ENCODE measurements around the gene SLC22A23. TPM values are rescaled to one million over a fixed set of nuclear protein-coding genes. Genes with fewer than 3 reads are reported as not detected.

SLC22A23 gene
- total and polyA plus RNA-seq, 8 donors, result 4.9 to 27.9 (median 14.2) TPM

- ATAC-seq (peak; percentile 53 to 64 (median 62)), DNase-seq (peak; percentile 54 to 73 (median 56)), FAIRE-seq (no peak)
- H3K27ac ChIP-seq, result peak overlapping the region in 1 of 4 donors; percentile 46
- no peaks in the 10 kb centered on the region for H3K9me3 ChIP-seq
- intact Hi-C loops (cut with DNase I), result loop anchor here in 1 of 3 donors (5.0 kb wide), 1 partner anchor 274 kb away; no protein-coding TSS in a partner anchor
- peaks cover 0 to 6% (median 6%) of the 10 kb centered on the region in 3 donors for H3K4me1 ChIP-seq
- TF ChIP-seq CTCF (IDR thresholded peaks at IDR 0.05), result no peak
- H3K27me3 ChIP-seq, result no peaks in the 10 kb centered on the region
- H3K36me3 ChIP-seq, result no peaks in the 10 kb centered on the region
- 23 to 25% methylated on average over 28 to 29 of the region's 29 CpGs for WGBS, 2 donors
- peak overlapping the region; percentile 42 to 80 (median 62) for H3K4me3 ChIP-seq
Measured at GRCh38 chr6:3457710-3458602, 1.1 kb upstream of the SLC22A23 start.

GRCh38 chr6:3456395-3456897, 404 bp downstream of the SLC22A23 start:
- peak overlapping the region; percentile 51 to 80 (median 64) for H3K4me3 ChIP-seq
- H3K36me3 ChIP-seq, result no peaks in the 10 kb centered on the region
- H3K9me3 ChIP-seq, result no peaks in the 10 kb centered on the region
- H3K27me3 ChIP-seq, result no peaks in the 10 kb centered on the region
- FAIRE-seq, result no peak
- intact Hi-C loops (cut with DNase I), result loop anchor here in 1 of 3 donors (5.0 kb wide), 1 partner anchor 276 kb away; no protein-coding TSS in a partner anchor
- whole genome bisulfite sequencing, 2 donors, result 0% methylated on average over 34 to 89 of the region's 89 CpGs
- no peak for TF ChIP-seq CTCF (IDR thresholded peaks at IDR 0.05)
- peak in 2 of 4 donors; percentile 0 to 2 for ATAC-seq
- peaks cover 0 to 6% (median 6%) of the 10 kb centered on the region in 3 donors for H3K4me1 ChIP-seq
- peak in 1 of 6 donors; percentile 67 for DNase-seq
- peak overlapping the region in 1 of 4 donors; percentile 5 for H3K27ac ChIP-seq

- H3K9me3 ChIP-seq, result no peaks in the 10 kb centered on the region
Measured at GRCh38 chr6:3455569-3456394, 1.1 kb downstream of the SLC22A23 start.

More at GRCh38 chr6:3455569-3456394, 1.1 kb downstream of the SLC22A23 start:
- H3K4me1 ChIP-seq, result peaks cover 0 to 12% (median 6%) of the 10 kb centered on the region in 3 donors
- H3K36me3 ChIP-seq, result no peaks in the 10 kb centered on the region
- DNase-seq (peak; percentile 48 to 88 (median 64)), FAIRE-seq (no peak), ATAC-seq (peak in 3 of 4 donors; percentile 3 to 42 (median 32))
- TF ChIP-seq CTCF (IDR thresholded peaks at IDR 0.05), result no peak
- intact Hi-C loops (cut with DNase I), result loop anchor here in 1 of 3 donors (5.0 kb wide), 1 partner anchor 277 kb away; no protein-coding TSS in a partner anchor
- WGBS, 2 donors, result 1% methylated on average over 53 to 58 of the region's 58 CpGs
- H3K27ac ChIP-seq, result peak overlapping the region in 2 of 4 donors; percentile 17 to 41
- H3K27me3 ChIP-seq, result no peaks in the 10 kb centered on the region
- peak overlapping the region; percentile 51 to 80 (median 64) for H3K4me3 ChIP-seq
